Measurements from ENCODE around the gene CTRB2.

The CTRB2 gene

DNA sequence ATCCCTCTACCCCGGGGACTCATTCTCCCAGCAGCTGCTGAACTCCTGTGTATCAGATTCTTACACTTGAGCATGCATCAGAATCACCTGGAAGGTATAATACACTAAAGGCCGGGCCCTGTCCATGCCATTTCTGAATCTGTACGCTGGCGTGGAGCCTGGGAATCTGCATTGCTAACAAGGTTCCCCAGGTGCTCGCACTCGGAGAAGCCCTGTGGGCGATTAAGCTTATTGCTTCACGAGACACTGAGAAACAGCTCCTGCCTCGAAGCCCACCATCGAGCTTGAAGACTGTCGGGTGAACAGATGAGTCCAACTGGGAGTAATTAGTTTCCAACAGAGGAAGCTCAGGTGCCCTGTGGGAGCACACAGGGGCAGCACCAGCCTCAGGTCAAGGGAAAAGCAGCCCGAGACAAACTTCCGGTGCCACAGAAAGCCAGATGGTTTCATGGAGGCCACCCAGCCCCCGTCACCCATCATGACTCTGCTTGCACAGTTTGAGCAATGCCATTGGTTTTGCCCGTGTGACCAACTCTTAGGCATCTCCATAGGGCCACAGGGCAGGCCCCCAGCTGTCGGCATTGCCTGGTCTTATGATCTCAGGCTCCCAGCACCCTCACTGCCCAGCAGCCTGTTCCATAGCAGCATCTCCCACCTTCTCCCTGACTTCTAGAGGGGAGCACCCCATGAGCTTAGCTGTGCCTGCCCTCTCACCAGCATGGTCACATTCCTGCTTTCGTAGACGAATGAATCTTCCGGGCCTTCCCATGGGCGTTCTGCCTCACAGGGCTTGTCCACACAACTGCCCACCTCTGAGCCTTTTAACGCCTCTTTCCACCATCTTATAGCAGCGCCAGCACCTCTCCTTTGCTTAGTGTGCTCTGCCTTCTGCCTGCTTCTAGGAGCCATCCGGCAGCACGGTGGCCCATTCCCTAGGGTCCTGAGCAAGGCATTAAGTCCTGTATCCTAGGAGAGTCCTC, 10.9 kb downstream of the CTRB2 start:
- DNase-seq (ENCODE audit: extremely low spot score) = no peak
- POLR2A ChIA-PET = no interaction called here
- no peak for TF ChIP-seq ARNT (IDR thresholded peaks at IDR 0.05)
- no peak for TF ChIP-seq L3MBTL2 (conservative IDR thresholded peaks at IDR 0.05)
- no peak for TF ChIP-seq NFRKB (IDR thresholded peaks at IDR 0.05)
- TF ChIP-seq, protein P1, sequence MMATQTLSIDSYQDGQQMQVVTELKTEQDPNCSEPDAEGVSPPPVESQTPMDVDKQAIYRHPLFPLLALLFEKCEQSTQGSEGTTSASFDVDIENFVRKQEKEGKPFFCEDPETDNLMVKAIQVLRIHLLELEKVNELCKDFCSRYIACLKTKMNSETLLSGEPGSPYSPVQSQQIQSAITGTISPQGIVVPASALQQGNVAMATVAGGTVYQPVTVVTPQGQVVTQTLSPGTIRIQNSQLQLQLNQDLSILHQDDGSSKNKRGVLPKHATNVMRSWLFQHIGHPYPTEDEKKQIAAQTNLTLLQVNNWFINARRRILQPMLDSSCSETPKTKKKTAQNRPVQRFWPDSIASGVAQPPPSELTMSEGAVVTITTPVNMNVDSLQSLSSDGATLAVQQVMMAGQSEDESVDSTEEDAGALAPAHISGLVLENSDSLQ (IDR thresholded peaks at IDR 0.05) = no peak
- no peak for TF ChIP-seq CTBP1 (IDR thresholded peaks at IDR 0.05; ENCODE audit: borderline replicate concordance)
- TF ChIP-seq FOXK2 (IDR thresholded peaks at IDR 0.05) = no peak
- TF ChIP-seq SUZ12 (IDR thresholded peaks at IDR 0.05) = no peak
- no peak for TF ChIP-seq FOXM1 (IDR thresholded peaks at IDR 0.05; ENCODE audit: borderline replicate concordance)
- TF ChIP-seq FOXA1 (IDR thresholded peaks at IDR 0.05) = no peak
- TF ChIP-seq TARDBP (IDR thresholded peaks at IDR 0.05) = no peak
- no peak for TF ChIP-seq ELF4 (IDR thresholded peaks at IDR 0.05)
- TF ChIP-seq LEF1 (IDR thresholded peaks at IDR 0.05; ENCODE audit: borderline replicate concordance) = no peak
- TF ChIP-seq SP1 (IDR thresholded peaks at IDR 0.05) = no peak
- no peak for TF ChIP-seq BHLHE40 (IDR thresholded peaks at IDR 0.05; ENCODE audit: borderline replicate concordance)
- TF ChIP-seq ZNF384 (IDR thresholded peaks at IDR 0.05) = no peak
- TF ChIP-seq HDGF (IDR thresholded peaks at IDR 0.05; ENCODE audit: borderline replicate concordance) = no peak
- CTCF ChIA-PET = no interaction called here

DNA sequence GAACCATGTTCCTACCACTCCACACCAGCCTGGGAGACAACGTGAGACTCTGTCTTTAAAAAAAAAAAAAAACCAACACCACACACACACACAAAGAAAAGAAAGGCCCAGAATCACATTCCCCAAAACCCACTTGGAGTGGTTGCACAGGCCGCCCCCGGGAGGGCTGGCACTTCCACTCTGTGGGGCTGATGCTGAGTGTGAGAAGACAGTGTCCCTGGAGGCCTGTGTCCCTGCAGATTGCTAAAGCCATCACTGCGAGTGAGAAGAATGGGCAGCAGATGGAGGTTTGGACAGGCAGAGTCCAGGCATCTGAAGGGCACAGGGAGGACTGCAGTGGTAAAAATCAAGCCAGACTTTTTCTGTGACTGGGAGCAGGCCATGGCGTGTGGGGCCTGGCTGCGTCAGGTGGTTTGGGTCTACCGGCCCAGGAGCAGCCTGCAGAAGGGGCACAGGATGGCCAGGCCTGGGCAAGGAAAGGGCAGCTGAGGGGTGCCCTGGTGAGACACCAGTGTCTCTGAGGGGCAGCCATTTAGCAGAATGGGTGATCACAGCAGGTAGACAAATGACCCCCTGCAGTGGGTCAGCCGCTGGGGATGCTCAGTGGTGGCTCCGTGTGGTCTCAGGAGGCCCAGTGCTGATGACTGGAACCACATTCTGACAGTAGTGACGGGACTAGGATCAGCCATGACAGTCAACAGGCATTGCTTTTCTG, 13.1 kb downstream of the CTRB2 start:
- CTCF ChIA-PET = no interaction called here

DNA sequence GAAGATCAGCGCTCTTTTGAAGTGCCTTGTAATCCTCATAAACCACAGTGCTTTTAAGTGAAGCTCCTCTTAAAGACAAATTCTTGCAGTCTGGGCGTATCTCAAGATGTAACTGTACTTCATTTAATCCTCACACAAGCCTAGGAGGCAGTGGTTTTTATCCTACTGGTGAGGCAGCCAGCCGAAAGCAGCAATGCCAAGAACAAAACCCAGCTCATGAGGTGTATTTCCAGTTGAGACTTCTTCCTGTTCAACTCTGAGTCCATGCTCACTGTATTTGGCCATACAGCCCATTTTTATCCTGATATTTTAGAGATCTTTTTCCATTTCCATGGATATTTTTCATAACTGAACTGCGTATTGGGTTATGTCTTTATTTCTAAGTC, 13.7 kb downstream of the CTRB2 start:
- no peak for DNase-seq (ENCODE audit: extremely low spot score)
- ChIA-PET POLR2A (no interaction called here), CTCF (no interaction called here)
- TF ChIP-seq NFRKB (IDR thresholded peaks at IDR 0.05) = no peak
- TF ChIP-seq L3MBTL2 (conservative IDR thresholded peaks at IDR 0.05) = no peak
- no peak for TF ChIP-seq FOXK2 (IDR thresholded peaks at IDR 0.05)
- no peak for TF ChIP-seq SP1 (IDR thresholded peaks at IDR 0.05)
- TF ChIP-seq CTBP1 (IDR thresholded peaks at IDR 0.05; ENCODE audit: borderline replicate concordance) = no peak
- TF ChIP-seq BHLHE40 (IDR thresholded peaks at IDR 0.05; ENCODE audit: borderline replicate concordance) = no peak

More for the DNA sequence above, 13.1 kb downstream of the CTRB2 start:
- POLR2A ChIA-PET = no interaction called here
- no peak for DNase-seq (ENCODE audit: extremely low spot score)
- TF ChIP-seq ZNF384 (IDR thresholded peaks at IDR 0.05) (no peak), LEF1 (IDR thresholded peaks at IDR 0.05; ENCODE audit: borderline replicate concordance) (no peak), FOXA1 (IDR thresholded peaks at IDR 0.05) (no peak), TARDBP (IDR thresholded peaks at IDR 0.05) (no peak), CTBP1 (IDR thresholded peaks at IDR 0.05; ENCODE audit: borderline replicate concordance) (no peak), FOXK2 (IDR thresholded peaks at IDR 0.05) (no peak), BHLHE40 (IDR thresholded peaks at IDR 0.05; ENCODE audit: borderline replicate concordance) (no peak), NFRKB (IDR thresholded peaks at IDR 0.05) (no peak), FOXM1 (IDR thresholded peaks at IDR 0.05; ENCODE audit: borderline replicate concordance) (no peak)
- TF ChIP-seq, protein P1 (IDR thresholded peaks at IDR 0.05) = no peak

DNA sequence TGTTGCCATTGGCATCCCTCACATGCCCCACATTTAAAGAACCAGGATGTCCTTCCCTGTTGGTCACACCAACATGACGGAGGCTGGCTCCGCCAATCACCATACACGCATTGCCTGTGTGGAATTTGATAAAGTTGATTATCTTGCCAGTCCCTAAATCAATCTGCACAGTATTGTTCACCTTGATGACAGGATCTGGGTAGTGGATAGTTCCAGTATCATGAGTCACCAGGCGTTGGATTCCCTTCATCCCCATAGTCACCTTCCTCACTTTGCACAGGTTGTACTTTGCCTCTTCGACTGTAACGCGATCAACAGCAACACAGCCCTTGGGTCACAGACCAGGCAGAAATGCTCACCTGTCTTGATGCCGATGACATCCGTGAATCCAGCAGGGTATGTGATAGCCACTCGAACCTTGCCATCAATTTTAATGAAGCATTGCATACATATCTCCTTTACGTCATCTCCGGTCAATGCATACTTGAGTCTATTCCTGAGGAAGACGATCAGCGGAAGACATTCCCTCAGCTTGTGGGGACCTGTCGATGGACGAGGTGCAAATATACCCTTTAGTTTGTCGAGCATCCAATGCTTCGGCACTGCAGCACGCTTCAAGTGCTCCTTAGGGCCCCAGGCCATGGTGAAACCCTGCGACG, 14.2 kb downstream of the CTRB2 start:
- ChIA-PET POLR2A (no interaction called here), CTCF (no interaction called here)
- no peak for DNase-seq (ENCODE audit: extremely low spot score)
- TF ChIP-seq SUZ12 (IDR thresholded peaks at IDR 0.05) (no peak), CTBP1 (IDR thresholded peaks at IDR 0.05; ENCODE audit: borderline replicate concordance) (no peak), FOXM1 (IDR thresholded peaks at IDR 0.05; ENCODE audit: borderline replicate concordance) (no peak), FOXA1 (IDR thresholded peaks at IDR 0.05) (no peak), SP1 (IDR thresholded peaks at IDR 0.05) (no peak), LEF1 (IDR thresholded peaks at IDR 0.05; ENCODE audit: borderline replicate concordance) (no peak), FOXK2 (IDR thresholded peaks at IDR 0.05) (no peak), HDGF (IDR thresholded peaks at IDR 0.05; ENCODE audit: borderline replicate concordance) (no peak), ZNF384 (IDR thresholded peaks at IDR 0.05) (no peak), TARDBP (IDR thresholded peaks at IDR 0.05) (no peak), NFRKB (IDR thresholded peaks at IDR 0.05) (no peak), L3MBTL2 (conservative IDR thresholded peaks at IDR 0.05) (no peak), ELF4 (IDR thresholded peaks at IDR 0.05) (no peak)
- TF ChIP-seq, protein P1 (IDR thresholded peaks at IDR 0.05) = no peak

DNA sequence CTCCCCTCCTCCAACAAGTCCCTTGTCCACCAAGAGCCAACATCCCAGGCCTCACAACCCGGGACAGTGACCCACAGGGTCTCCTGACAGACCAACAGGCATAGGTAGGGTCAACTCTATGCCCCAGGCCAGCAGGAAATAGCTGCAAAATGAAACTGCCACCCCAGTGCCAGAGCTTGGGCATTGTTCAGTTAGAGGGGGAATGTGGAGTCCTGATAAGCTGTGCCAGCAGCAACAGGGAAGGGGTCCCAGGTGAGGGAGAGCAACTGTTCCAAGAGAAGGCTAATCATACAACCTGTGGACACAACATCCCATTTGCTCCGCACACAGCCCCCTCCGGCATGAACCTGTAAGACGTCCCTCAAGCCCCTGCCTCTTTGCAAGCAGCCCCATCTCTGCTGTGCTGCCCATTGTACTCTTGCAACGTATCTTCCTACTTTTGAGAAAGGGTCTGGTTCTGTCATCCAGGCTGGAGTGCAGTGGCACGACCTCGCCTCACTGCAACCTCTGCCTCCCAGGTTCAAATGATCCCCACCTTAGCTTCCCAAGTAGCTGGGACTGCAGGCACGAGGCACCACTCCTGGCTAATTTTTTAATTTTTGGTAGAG, 17.2 kb downstream of the CTRB2 start:
- no peak for TF ChIP-seq ZNF384 (IDR thresholded peaks at IDR 0.05)
- no peak for TF ChIP-seq FOXK2 (IDR thresholded peaks at IDR 0.05)
- TF ChIP-seq LEF1 (IDR thresholded peaks at IDR 0.05; ENCODE audit: borderline replicate concordance) = no peak
- CTCF ChIA-PET = interaction anchor here (1.0 kb wide), 1 partner anchor 10 kb away, joined by 3 read pairs; no protein-coding TSS in a partner anchor
- DNase-seq (ENCODE audit: extremely low spot score) = no peak
- POLR2A ChIA-PET = no interaction called here
